H9 (cell line): ENCODE data around the gene RPL36A. TPM values are rescaled to one million over a fixed set of nuclear protein-coding genes. Genes with fewer than 3 reads are reported as not detected.

Source experiments
- DNase-seq: peaks from one replicate; pipeline ENCODE4 v3.0.0-alpha.2; 2017
- H2AFZ ChIP-seq: one replicate; pipeline ENCODE4 v1.6.1; 2013; ENCODE audit warnings: mild to moderate bottlenecking, low read length, control low read depth, moderate library complexity
- H2AK5ac ChIP-seq: 2 replicates; pipeline ENCODE4 v1.6.1; 2013; ENCODE audit warnings: low read length, control low read depth, mixed read lengths; ENCODE audit not compliant: insufficient read length
- H2BK120ac ChIP-seq: one replicate; pipeline ENCODE4 v1.6.1; 2013; ENCODE audit warnings: low read depth, mild to moderate bottlenecking, low read length, control low read depth, inconsistent platforms; ENCODE audit not compliant: poor library complexity, severe bottlenecking
- H2BK12ac ChIP-seq: 2 replicates; pipeline ENCODE4 v1.6.1; 2013; ENCODE audit warnings: low read length, control low read depth, mixed read lengths, low read depth; ENCODE audit not compliant: insufficient read length
- H2BK15ac ChIP-seq: 2 replicates; pipeline ENCODE4 v1.6.1; 2013; ENCODE audit warnings: low read depth, low read length, control low read depth
- H2BK20ac ChIP-seq: one replicate; pipeline ENCODE4 v1.6.1; 2013; ENCODE audit warnings: low read depth, mild to moderate bottlenecking, low read length, control low read depth, inconsistent platforms; ENCODE audit not compliant: poor library complexity, severe bottlenecking
- H2BK5ac ChIP-seq: 2 replicates; pipeline ENCODE4 v1.6.1; 2013; ENCODE audit warnings: low read length, control low read depth, mixed read lengths; ENCODE audit not compliant: insufficient read length
- H3K14ac ChIP-seq: 2 replicates; pipeline ENCODE4 v1.6.1; 2013; ENCODE audit warnings: low read length, control low read depth; ENCODE audit not compliant: insufficient read depth
- H3K18ac ChIP-seq: 2 replicates; pipeline ENCODE4 v1.6.1; 2013; ENCODE audit warnings: low read depth, mild to moderate bottlenecking, mixed read lengths, low read length, control low read depth; ENCODE audit not compliant: insufficient read length
- H3K23ac ChIP-seq: 2 replicates; pipeline ENCODE4 v1.6.1; 2013; ENCODE audit warnings: low read length, control low read depth, mixed read lengths, low read depth; ENCODE audit not compliant: insufficient read length
- H3K23me2 ChIP-seq: 2 replicates; pipeline ENCODE4 v1.6.1; 2013; ENCODE audit warnings: low read depth, mild to moderate bottlenecking, mixed read lengths, low read length, control low read depth; ENCODE audit not compliant: insufficient read length, poor library complexity, severe bottlenecking
- H3K27ac ChIP-seq: 2 replicates; pipeline ENCODE4 v1.5.1; 2013; ENCODE audit warnings: low read length, control low read depth, mixed read lengths, low read depth; ENCODE audit not compliant: insufficient read length
- H3K27me3 ChIP-seq: 2 replicates; pipeline ENCODE4 v1.6.1; 2013; ENCODE audit warnings: low read length, control low read depth, inconsistent platforms; ENCODE audit not compliant: insufficient read depth
- H3K4ac ChIP-seq: 2 replicates; pipeline ENCODE4 v1.6.1; 2013; ENCODE audit warnings: low read depth, mild to moderate bottlenecking, control low read depth, inconsistent platforms, low read length, moderate library complexity
- H3K4me1 ChIP-seq: 2 replicates; pipeline ENCODE4 v1.6.1; 2013; ENCODE audit warnings: low read length, control low read depth, inconsistent platforms; ENCODE audit not compliant: insufficient read depth
- H3K4me2 ChIP-seq: 2 replicates; pipeline ENCODE4 v1.6.1; 2013; ENCODE audit warnings: low read length, control low read depth, mixed read lengths; ENCODE audit not compliant: insufficient read length, insufficient read depth
- H3K56ac ChIP-seq: 2 replicates; pipeline ENCODE4 v1.6.1; 2013; ENCODE audit warnings: low read depth, mild to moderate bottlenecking, mixed read lengths, low read length, control low read depth; ENCODE audit not compliant: insufficient read length
- H3K79me1 ChIP-seq: 2 replicates; pipeline ENCODE4 v1.6.1; 2013; ENCODE audit warnings: low read depth, mild to moderate bottlenecking, moderate library complexity, low read length, control low read depth, inconsistent platforms; ENCODE audit not compliant: insufficient read depth, poor library complexity, severe bottlenecking
- H3K79me2 ChIP-seq: 2 replicates; pipeline ENCODE4 v1.6.1; 2013; ENCODE audit warnings: low read length, control low read depth, inconsistent platforms; ENCODE audit not compliant: insufficient read depth
- H3K9ac ChIP-seq: 2 replicates; pipeline ENCODE4 v1.6.1; 2013; ENCODE audit warnings: low read length, control low read depth, mixed read lengths; ENCODE audit not compliant: insufficient read length; ENCODE audit errors: extremely low read depth
- H3K9me3 ChIP-seq: one replicate; pipeline ENCODE4 v1.6.1; 2013; ENCODE audit warnings: low read depth, low read length, inconsistent platforms; ENCODE audit not compliant: control insufficient read depth
- H3T11ph ChIP-seq: one replicate; pipeline ENCODE4 v1.6.1; 2013; ENCODE audit warnings: mild to moderate bottlenecking, low read length, control low read depth, inconsistent platforms
- H4K20me1 ChIP-seq: one replicate; pipeline ENCODE4 v1.6.1; 2013; ENCODE audit not compliant: control insufficient read depth, insufficient read length, insufficient read depth
- H4K5ac ChIP-seq: 2 replicates; pipeline ENCODE4 v1.6.1; 2013; ENCODE audit warnings: low read depth, mild to moderate bottlenecking, mixed read lengths, low read length, control low read depth; ENCODE audit not compliant: insufficient read length
- H4K8ac ChIP-seq: replicated peaks from 2 replicates; pipeline ENCODE4 v1.6.1; 2013; ENCODE audit warnings: low read length, control low read depth, mixed read lengths, low read depth; ENCODE audit not compliant: insufficient read length
- H4K91ac ChIP-seq: 2 replicates; pipeline ENCODE4 v1.6.1; 2013; ENCODE audit warnings: low read depth, mild to moderate bottlenecking, moderate library complexity, mixed read lengths, low read length, control low read depth; ENCODE audit not compliant: insufficient read length
- H3K27ac Mint-ChIP-seq, 3 experiments: 2 replicates in 2 of 3; 3 replicates in 1 of 3; pipeline ENCODE4 v1.8.0; 2020 to 2021; ENCODE audit warnings: mixed read lengths in 3 of 3, mild to moderate bottlenecking in 1 of 3, moderate library complexity in 1 of 3
- H3K27me3 Mint-ChIP-seq: 2 replicates; pipeline ENCODE4 v1.8.0; 2021; ENCODE audit warnings: low read depth, mild to moderate bottlenecking, moderate library complexity, mixed read lengths
- H3K36me3 Mint-ChIP-seq, 3 experiments: 2 replicates in 2 of 3; 3 replicates in 1 of 3; pipeline ENCODE4 v1.8.0; 2020 to 2021; ENCODE audit warnings: low read depth in 3 of 3, mixed read lengths in 3 of 3; ENCODE audit not compliant: insufficient read depth in 1 of 3
- H3K4me1 Mint-ChIP-seq, 2 experiments: 2 replicates each; pipeline ENCODE4 v1.8.0; 2020; ENCODE audit warnings: mixed read lengths in 2 of 2
- H3K4me3 Mint-ChIP-seq, 2 experiments: 2 replicates in 1 of 2; 3 replicates in 1 of 2; pipeline ENCODE4 v1.8.0; 2020 to 2021; ENCODE audit warnings: mild to moderate bottlenecking in 2 of 2, mixed read lengths in 2 of 2, moderate library complexity in 1 of 2
- H3K9me3 Mint-ChIP-seq, 2 experiments: 2 replicates in 1 of 2; 3 replicates in 1 of 2; pipeline ENCODE4 v1.8.0; 2020; ENCODE audit warnings: mild to moderate bottlenecking in 2 of 2, mixed read lengths in 2 of 2, moderate library complexity in 1 of 2
- CTCF ChIP-seq: fragments of 200-600 bp; sonication (generic); conservative IDR thresholded peaks from 3 replicates; pipeline ENCODE4 v1.8.0; 2021; ENCODE audit warnings: antibody characterized with exemption, mild to moderate bottlenecking
- WGBS: extraction: QIAGEN DNeasy Blood & Tissue Kit; methylation state at CpG from one replicate; pipeline ENCODE4 v1.1.7; 2013; ENCODE audit warnings: missing lambda C conversion rate, low lambda C conversion rate, mixed read lengths; ENCODE audit not compliant: insufficient read length; ENCODE audit errors: extremely low coverage; 5-methylcytosine and 5-hydroxymethylcytosine counted together
- total RNA-seq: library from RNA; stranded (reverse); gene quantifications from 2 replicates; pipeline ENCODE4 v1.2.1, GENCODE V29; 2021

RPL36A gene
- total RNA-seq, 1 experiment from 2014 or later, result 428 TPM

GRCh38 chrX:101388604-101389003 is 2.2 kb upstream of the RPL36A start:
- no peak overlapping the region for H2BK120ac ChIP-seq
- H3K9me3 ChIP-seq, result peaks cover 47% of the 10 kb centered on the region
- peaks cover 24 to 28% (median 26%) of the 10 kb centered on the region in 3 experiments for H3K36me3 Mint-ChIP-seq
- H3K4me3 Mint-ChIP-seq, result no peak overlapping the region
- no CpG with 5 or more reads among the region's 3 CpGs for WGBS
- H3K23ac ChIP-seq, result no peak overlapping the region
- no peak overlapping the region for H2AK5ac ChIP-seq
- no peak overlapping the region for H2BK15ac ChIP-seq
- no peaks in the 10 kb centered on the region for H3K79me1 ChIP-seq
- H4K91ac ChIP-seq, result no peak overlapping the region
- H3K14ac ChIP-seq, result no peak overlapping the region
- DNase-seq, result no peak
- no peaks in the 10 kb centered on the region for H3K23me2 ChIP-seq
- peaks cover 10 to 17% of the 10 kb centered on the region in 2 experiments for H3K4me1 Mint-ChIP-seq
- H4K8ac ChIP-seq, result no peak overlapping the region
- no peak overlapping the region for H2BK12ac ChIP-seq
- H4K5ac ChIP-seq, result no peak overlapping the region
- H3K27ac ChIP-seq, result no peak overlapping the region
- H3K27me3 Mint-ChIP-seq, result no peaks in the 10 kb centered on the region; the same call in 1 of the 2 replicates
- H3K9me3 Mint-ChIP-seq, result peaks cover 59% of the 10 kb centered on the region in 2 experiments
- no peak overlapping the region for H3K4me2 ChIP-seq
- no peak overlapping the region for H2BK20ac ChIP-seq
- H3K56ac ChIP-seq, result no peak overlapping the region
- no peak for TF ChIP-seq CTCF
- no peak overlapping the region for H2AFZ ChIP-seq
- H3K18ac ChIP-seq, result no peak overlapping the region
- no peaks in the 10 kb centered on the region for H4K20me1 ChIP-seq
- H3K27ac Mint-ChIP-seq, result no peak overlapping the region
- no peak overlapping the region for H2BK5ac ChIP-seq
- H3K4ac ChIP-seq, result no peak overlapping the region
- no peak overlapping the region for H3T11ph ChIP-seq
- H3K79me2 ChIP-seq, result no peaks in the 10 kb centered on the region
- H3K9ac ChIP-seq, result no peak overlapping the region
- no peaks in the 10 kb centered on the region for H3K27me3 ChIP-seq
- no peaks in the 10 kb centered on the region; the same call in 1 of the 2 replicates for H3K4me1 ChIP-seq
